Astrocyte (in vitro differentiated cells and primary cell): ENCODE data around the gene SH3GL2. TPM values are rescaled to one million over a fixed set of nuclear protein-coding genes. Genes with fewer than 3 reads are reported as not detected.

Source experiments
- DNase-seq: peaks from one replicate; pipeline ENCODE4 v3.0.0-alpha.2; 2010; ENCODE audit warnings: low read depth
- FAIRE-seq: peaks from 2 replicates; lab custom pipeline; 2011; peaks lifted over from hg19 to GRCh38; lab: Jason Lieb, UNC
- H2AFZ ChIP-seq: 2 replicates; pipeline ENCODE4 v1.6.0; 2012; ENCODE audit warnings: low read depth, low read length, inconsistent platforms
- H3K27ac ChIP-seq: 2 replicates; pipeline ENCODE4 v1.5.1; 2011; ENCODE audit warnings: low read depth, low read length, inconsistent platforms
- H3K27me3 ChIP-seq: 2 replicates; pipeline ENCODE4 v1.6.0; 2011; ENCODE audit warnings: low read length, inconsistent platforms; ENCODE audit not compliant: insufficient read depth
- H3K36me3 ChIP-seq: 2 replicates; pipeline ENCODE4 v1.5.1; 2011; ENCODE audit warnings: low read length, inconsistent platforms; ENCODE audit not compliant: insufficient read depth
- H3K4me1 ChIP-seq: 2 replicates; pipeline ENCODE4 v1.5.1; 2011; ENCODE audit warnings: low read length, inconsistent platforms; ENCODE audit not compliant: insufficient read depth
- H3K4me2 ChIP-seq: 2 replicates; pipeline ENCODE4 v1.6.0; 2012; ENCODE audit warnings: low read length, inconsistent platforms
- H3K4me3 ChIP-seq: 2 replicates; pipeline ENCODE4 v1.5.1; 2011; ENCODE audit warnings: low read depth, mild to moderate bottlenecking, low read length, inconsistent platforms; ENCODE audit not compliant: insufficient read depth
- H3K79me2 ChIP-seq: 2 replicates; pipeline ENCODE4 v1.6.0; 2012; ENCODE audit warnings: mild to moderate bottlenecking, low read length, inconsistent platforms; ENCODE audit not compliant: insufficient read depth
- H3K9ac ChIP-seq: 2 replicates; pipeline ENCODE4 v1.6.0; 2012; ENCODE audit warnings: mild to moderate bottlenecking, low read length, inconsistent platforms
- H3K9me3 ChIP-seq: 2 replicates; pipeline ENCODE4 v1.5.1; 2012; ENCODE audit warnings: low read depth, mild to moderate bottlenecking, low read length, inconsistent platforms; ENCODE audit not compliant: insufficient read depth
- H4K20me1 ChIP-seq: 2 replicates; pipeline ENCODE4 v1.6.0; 2012; ENCODE audit warnings: low read length, inconsistent platforms; ENCODE audit not compliant: insufficient read depth
- H3K27ac Mint-ChIP-seq: one replicate; pipeline ENCODE4 v1.8.0; 2021; ENCODE audit warnings: mild to moderate bottlenecking, mixed read lengths; ENCODE audit not compliant: unreplicated experiment
- H3K27me3 Mint-ChIP-seq: one replicate; pipeline ENCODE4 v1.8.0; 2021; ENCODE audit warnings: low read depth, mixed read lengths; ENCODE audit not compliant: unreplicated experiment
- H3K36me3 Mint-ChIP-seq: one replicate; pipeline ENCODE4 v1.8.0; 2021; ENCODE audit warnings: low read depth, mixed read lengths; ENCODE audit not compliant: unreplicated experiment
- H3K4me1 Mint-ChIP-seq: one replicate; pipeline ENCODE4 v1.8.0; 2021; ENCODE audit warnings: low read depth, mixed read lengths; ENCODE audit not compliant: unreplicated experiment
- H3K4me3 Mint-ChIP-seq: one replicate; pipeline ENCODE4 v1.8.0; 2021; ENCODE audit warnings: mild to moderate bottlenecking, moderate library complexity, mixed read lengths; ENCODE audit not compliant: unreplicated experiment
- H3K9me3 Mint-ChIP-seq: one replicate; pipeline ENCODE4 v1.8.0; 2021; ENCODE audit warnings: mild to moderate bottlenecking, mixed read lengths; ENCODE audit not compliant: unreplicated experiment
- EZH2 ChIP-seq: IDR thresholded peaks from 2 replicates; pipeline ENCODE4 v1.6.1; 2012; ENCODE audit warnings: mild to moderate bottlenecking, low read length, inconsistent platforms; ENCODE audit not compliant: insufficient read depth
- total RNA-seq: library from RNA; stranded (reverse); gene quantifications from 2 replicates; pipeline ENCODE4 v1.2.1, GENCODE V29; 2021
- TF ChIP-seq, protein P1 (sequence below): IDR thresholded peaks from 2 replicates; pipeline ENCODE4 v1.5.1; 2011; ENCODE audit warnings: low read depth, mild to moderate bottlenecking, inconsistent platforms, low read length, moderate library complexity; ENCODE audit not compliant: insufficient read depth

SH3GL2 gene
- total RNA-seq, 1 donor from 2014 or later = 0.16 TPM

DNA sequence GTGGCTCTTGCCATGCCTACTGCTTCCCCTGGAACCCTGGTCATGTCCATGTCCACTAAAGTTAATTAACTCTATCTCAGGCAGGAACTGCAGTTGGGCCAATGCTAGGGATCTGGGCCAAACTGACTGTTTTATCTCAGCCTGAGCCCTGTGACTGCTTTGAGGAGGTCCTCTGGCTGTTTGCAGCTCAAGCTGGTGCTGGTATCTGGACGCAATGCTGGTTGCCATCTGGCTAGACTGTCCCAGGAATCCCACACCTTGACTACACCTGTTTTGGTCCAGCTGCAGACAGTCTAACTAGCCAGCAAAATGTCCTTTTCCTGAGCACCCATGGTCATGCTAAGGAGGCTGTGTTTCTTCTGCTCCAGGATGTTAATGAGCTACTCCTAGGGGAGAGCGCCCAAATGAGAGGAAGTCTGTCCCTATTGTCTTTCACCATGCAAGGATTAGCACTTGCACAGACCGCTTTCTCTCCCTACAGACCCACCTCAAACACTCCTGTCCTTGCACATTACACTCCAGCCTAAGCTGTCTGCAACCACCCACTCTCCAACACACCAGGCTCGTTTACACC is 251.0 kb downstream of the SH3GL2 start:
- no peak for TF ChIP-seq EZH2
- TF ChIP-seq, protein P1, sequence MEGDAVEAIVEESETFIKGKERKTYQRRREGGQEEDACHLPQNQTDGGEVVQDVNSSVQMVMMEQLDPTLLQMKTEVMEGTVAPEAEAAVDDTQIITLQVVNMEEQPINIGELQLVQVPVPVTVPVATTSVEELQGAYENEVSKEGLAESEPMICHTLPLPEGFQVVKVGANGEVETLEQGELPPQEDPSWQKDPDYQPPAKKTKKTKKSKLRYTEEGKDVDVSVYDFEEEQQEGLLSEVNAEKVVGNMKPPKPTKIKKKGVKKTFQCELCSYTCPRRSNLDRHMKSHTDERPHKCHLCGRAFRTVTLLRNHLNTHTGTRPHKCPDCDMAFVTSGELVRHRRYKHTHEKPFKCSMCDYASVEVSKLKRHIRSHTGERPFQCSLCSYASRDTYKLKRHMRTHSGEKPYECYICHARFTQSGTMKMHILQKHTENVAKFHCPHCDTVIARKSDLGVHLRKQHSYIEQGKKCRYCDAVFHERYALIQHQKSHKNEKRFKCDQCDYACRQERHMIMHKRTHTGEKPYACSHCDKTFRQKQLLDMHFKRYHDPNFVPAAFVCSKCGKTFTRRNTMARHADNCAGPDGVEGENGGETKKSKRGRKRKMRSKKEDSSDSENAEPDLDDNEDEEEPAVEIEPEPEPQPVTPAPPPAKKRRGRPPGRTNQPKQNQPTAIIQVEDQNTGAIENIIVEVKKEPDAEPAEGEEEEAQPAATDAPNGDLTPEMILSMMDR = no peak
- no peaks in the 10 kb centered on the region for H3K9me3 ChIP-seq
- H3K36me3 Mint-ChIP-seq = no peaks in the 10 kb centered on the region
- no peaks in the 10 kb centered on the region for H3K4me1 ChIP-seq
- H3K4me2 ChIP-seq = no peak overlapping the region
- no peaks in the 10 kb centered on the region for H4K20me1 ChIP-seq
- no peak for DNase-seq
- FAIRE-seq = no peak
- H3K9me3 Mint-ChIP-seq = no peaks in the 10 kb centered on the region
- no peaks in the 10 kb centered on the region for H3K27me3 Mint-ChIP-seq
- H3K36me3 ChIP-seq = no peaks in the 10 kb centered on the region
- H3K27ac ChIP-seq = no peak overlapping the region
- H3K4me3 Mint-ChIP-seq = no peak overlapping the region
- H3K79me2 ChIP-seq = no peaks in the 10 kb centered on the region
- no peak overlapping the region for H3K9ac ChIP-seq
- H3K4me1 Mint-ChIP-seq = peaks cover 6% of the 10 kb centered on the region
- H3K27me3 ChIP-seq = no peaks in the 10 kb centered on the region
- no peak overlapping the region for H3K27ac Mint-ChIP-seq
- H3K4me3 ChIP-seq = no peak overlapping the region
- H2AFZ ChIP-seq = no peak overlapping the region

DNA sequence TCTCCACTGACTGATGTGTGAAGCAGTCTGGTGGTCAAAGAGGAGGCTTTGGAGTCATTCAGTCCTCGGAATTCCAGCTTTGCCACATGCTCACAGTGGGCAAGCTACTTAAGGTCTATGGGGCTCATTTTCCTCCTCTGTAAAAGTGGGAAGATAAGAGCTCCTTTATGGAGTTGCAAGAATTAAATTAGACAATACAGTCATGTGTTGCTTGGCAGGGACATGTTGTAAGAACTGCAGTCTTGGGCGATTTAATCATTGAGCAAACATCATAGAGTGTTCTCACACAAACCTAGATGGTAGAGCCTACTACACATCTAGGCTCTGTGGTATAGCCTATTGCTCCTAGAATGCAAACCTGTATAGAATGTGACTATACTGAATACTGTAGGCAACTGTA is 253.9 kb downstream of the SH3GL2 start:
- no peaks in the 10 kb centered on the region for H3K27me3 Mint-ChIP-seq
- TF ChIP-seq, protein P1 = no peak
- TF ChIP-seq EZH2 = no peak
- FAIRE-seq = no peak

DNA sequence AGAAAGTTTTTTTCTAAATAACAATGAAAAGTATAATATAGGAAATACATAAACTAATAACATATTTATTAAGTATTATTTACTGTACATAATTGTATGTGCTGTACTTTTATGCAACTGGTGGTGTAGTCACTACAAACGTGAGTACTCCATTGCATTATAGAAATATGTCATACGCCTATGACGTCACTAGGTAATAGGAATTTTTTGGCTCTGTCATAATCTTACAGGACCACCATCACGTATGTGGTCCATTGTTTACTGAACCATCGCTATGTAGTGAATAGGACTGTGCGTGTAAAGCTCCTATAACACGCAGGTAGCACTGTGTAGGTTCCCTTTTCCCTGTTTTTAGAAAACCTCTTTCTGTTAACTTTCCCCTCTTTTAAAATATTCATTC is 255.0 kb downstream of the SH3GL2 start:
- no peaks in the 10 kb centered on the region for H3K79me2 ChIP-seq
- H3K36me3 ChIP-seq = no peaks in the 10 kb centered on the region
- H3K4me2 ChIP-seq = no peak overlapping the region
- H3K27ac ChIP-seq = no peak overlapping the region
- no peaks in the 10 kb centered on the region for H3K27me3 ChIP-seq
- H3K4me3 ChIP-seq = no peak overlapping the region
- FAIRE-seq (no peak), DNase-seq (no peak)
- TF ChIP-seq EZH2 = no peak
- TF ChIP-seq, protein P1 = no peak
- H2AFZ ChIP-seq = no peak overlapping the region
- H3K9ac ChIP-seq = no peak overlapping the region
- H3K9me3 ChIP-seq = no peaks in the 10 kb centered on the region
- H3K4me3 Mint-ChIP-seq = no peak overlapping the region
- H4K20me1 ChIP-seq = no peaks in the 10 kb centered on the region
- H3K27me3 Mint-ChIP-seq = no peaks in the 10 kb centered on the region
- no peaks in the 10 kb centered on the region for H3K4me1 Mint-ChIP-seq
- no peaks in the 10 kb centered on the region for H3K4me1 ChIP-seq
- H3K27ac Mint-ChIP-seq = no peak overlapping the region
- H3K36me3 Mint-ChIP-seq = no peaks in the 10 kb centered on the region
- peaks cover 2% of the 10 kb centered on the region for H3K9me3 Mint-ChIP-seq

More for the DNA sequence above, 253.9 kb downstream of the SH3GL2 start:
- Histone ChIP-seq H3K9me3 (no peaks in the 10 kb centered on the region), H4K20me1 (no peaks in the 10 kb centered on the region), H2AFZ (no peak overlapping the region), H3K27me3 (no peaks in the 10 kb centered on the region), H3K4me2 (no peak overlapping the region), H3K36me3 (no peaks in the 10 kb centered on the region), H3K27ac (no peak overlapping the region), H3K79me2 (no peaks in the 10 kb centered on the region), H3K4me3 (no peak overlapping the region), H3K9ac (no peak overlapping the region), H3K4me1 (no peaks in the 10 kb centered on the region)
- DNase-seq = no peak
- Mint-ChIP-seq H3K27ac (no peak overlapping the region), H3K4me1 (no peaks in the 10 kb centered on the region), H3K4me3 (no peak overlapping the region), H3K36me3 (no peaks in the 10 kb centered on the region), H3K9me3 (peaks cover 2% of the 10 kb centered on the region)
